Occipital lobe (tissue), 2 donors: ENCODE data around the gene DLG2. TPM values are rescaled to one million over a fixed set of nuclear protein-coding genes. Genes with fewer than 3 reads are reported as not detected.

Source experiments
- DNase-seq: peaks from one replicate; lab custom pipeline; 2025; lab: John Stamatoyannopoulos, UW
- total RNA-seq: library from RNA; depleted of rRNA; stranded (reverse); fragments of >200 nt; gene quantifications from one replicate; pipeline ENCODE4 v1.2.3, GENCODE V29; 2014

The DLG2 gene
- total RNA-seq, 1 donor from 2014 or later, result 353 TPM

- DNase-seq, result no peak
These were observed 1763.9 kb downstream of the DLG2 start for GRCh38 chr11:83863272-83863671.

- no peak for DNase-seq
These were observed 1764.5 kb downstream of the DLG2 start for GRCh38 chr11:83862691-83863090.

GRCh38 chr11:83862033-83862432 lies 1765.1 kb downstream of the DLG2 start:
- DNase-seq, result no peak

DNA sequence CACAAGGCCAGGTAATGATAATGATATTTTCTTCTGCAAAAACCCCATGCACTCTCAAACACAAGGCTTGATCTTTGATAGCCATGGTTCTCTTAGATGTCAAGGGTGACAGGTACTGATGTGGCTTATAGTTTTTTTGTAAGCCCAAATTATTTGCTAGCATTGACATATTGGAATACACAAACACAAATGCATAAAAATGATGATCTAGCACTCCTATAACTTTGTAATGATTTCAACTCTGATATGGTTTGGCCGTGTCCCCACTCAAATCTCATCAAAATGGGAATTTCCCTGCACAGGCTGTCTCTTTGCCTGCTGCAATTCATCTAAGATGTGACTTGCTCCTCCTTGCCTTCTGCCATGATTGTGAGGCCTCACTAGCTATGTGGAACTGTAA lies 1768.5 kb downstream of the DLG2 start:
- no peak for DNase-seq

DNA sequence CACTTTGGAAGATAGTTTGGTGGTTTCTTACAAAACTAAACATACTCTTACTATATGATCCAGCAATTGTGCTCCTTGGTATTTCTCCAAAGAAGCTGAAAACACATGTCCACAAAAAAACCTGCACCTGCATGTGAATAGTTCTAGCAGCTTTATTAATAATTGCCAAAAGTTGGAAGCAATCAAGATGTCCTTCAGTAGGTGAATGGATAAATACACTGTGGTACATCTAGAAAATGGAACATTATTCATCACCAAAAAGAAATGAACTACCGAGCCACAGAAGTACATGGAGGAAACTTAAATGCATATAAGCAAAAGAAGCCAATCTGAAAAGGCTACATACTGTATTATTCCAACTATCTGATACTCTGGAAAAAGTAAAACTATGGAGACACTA lies 1771.9 kb downstream of the DLG2 start:
- DNase-seq, result no peak

DNA sequence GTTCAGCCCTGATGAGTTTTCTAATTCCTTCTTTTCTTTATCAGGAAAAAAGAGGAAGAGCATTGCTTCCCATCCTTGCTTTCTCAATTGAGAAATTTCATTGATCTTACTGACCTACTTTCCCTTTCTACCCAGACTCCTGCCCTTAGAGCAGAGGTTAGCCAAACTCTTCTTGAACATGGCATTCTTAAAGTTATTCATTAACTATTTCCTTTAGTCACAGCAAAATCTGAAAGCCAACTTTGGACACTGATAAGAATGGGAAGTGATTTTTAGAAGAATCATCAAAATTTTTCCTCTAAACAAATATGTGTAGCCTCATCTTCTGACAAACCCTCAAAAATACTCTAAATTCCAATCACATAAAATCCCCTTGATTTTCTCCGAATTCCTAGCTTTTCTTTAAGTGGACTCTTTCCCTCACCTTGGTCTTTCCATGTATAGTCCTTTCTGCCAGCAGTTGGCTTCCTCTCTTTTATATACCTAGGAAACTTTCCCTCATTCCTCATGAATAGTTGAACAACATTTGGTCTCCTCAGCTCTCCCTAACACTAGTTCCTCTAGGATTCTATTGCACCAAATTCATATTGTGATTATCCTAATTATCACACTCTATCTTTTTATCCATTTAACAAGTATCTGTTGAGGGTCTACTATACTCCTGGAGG lies 1774.2 kb downstream of the DLG2 start:
- DNase-seq, result no peak

GRCh38 chr11:83852012-83852411 lies 1775.1 kb downstream of the DLG2 start:
- no peak for DNase-seq

DNA sequence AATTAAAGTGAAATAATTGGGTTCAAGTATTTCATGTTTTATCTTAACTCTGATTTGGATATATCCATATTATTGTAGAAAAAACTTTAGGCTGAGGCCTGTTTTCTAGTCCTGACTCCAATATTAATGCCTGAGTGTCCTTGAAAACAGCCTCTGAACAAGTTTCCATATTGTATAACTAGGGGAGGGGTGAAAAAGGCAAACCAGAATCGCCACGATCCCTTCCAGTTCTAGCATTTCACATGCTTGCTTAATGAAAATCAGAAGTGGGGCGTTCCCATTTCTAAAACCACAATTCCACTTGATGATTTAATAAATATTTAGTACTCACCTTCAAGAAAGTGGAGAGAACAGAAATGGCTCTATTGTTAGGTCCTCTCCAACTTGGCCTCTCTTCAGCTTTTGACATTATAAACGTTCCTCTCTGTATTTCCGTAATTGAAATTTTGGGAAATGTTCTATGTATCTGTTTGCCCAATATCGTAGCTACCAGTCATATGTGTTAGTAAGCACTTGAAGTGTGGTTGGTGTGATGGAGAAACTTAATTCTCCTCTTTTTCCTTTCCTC lies 1779.6 kb downstream of the DLG2 start:
- no peak for DNase-seq

DNA sequence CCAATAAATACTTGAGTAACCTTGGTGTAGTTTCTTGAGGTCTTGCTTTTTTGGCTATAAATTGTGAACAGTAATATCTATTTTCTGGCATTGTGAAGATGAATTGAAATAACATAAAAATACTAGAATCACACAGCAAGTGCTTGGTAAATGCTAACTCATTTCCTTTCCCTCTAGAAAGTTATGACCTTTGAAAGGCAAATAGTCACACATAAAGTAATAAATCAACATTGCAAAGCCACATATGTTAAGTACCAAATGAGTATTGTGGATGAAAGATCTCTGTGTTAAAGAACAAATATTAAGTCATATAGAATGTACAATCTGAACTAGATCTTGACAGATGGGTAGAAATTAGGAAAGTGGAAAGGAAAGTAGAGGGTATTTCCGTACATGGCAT lies 1781.3 kb downstream of the DLG2 start:
- no peak for DNase-seq

GRCh38 chr11:83840326-83840725 lies 1786.8 kb downstream of the DLG2 start:
- DNase-seq, result no peak

GRCh38 chr11:83836883-83837654 lies 1790.1 kb downstream of the DLG2 start:
- peak; percentile 36 for DNase-seq

GRCh38 chr11:83836065-83836464 lies 1791.1 kb downstream of the DLG2 start:
- DNase-seq, result no peak

- DNase-seq, result peak; percentile 15
These were observed 1791.7 kb downstream of the DLG2 start for GRCh38 chr11:83835423-83835822.

DNA sequence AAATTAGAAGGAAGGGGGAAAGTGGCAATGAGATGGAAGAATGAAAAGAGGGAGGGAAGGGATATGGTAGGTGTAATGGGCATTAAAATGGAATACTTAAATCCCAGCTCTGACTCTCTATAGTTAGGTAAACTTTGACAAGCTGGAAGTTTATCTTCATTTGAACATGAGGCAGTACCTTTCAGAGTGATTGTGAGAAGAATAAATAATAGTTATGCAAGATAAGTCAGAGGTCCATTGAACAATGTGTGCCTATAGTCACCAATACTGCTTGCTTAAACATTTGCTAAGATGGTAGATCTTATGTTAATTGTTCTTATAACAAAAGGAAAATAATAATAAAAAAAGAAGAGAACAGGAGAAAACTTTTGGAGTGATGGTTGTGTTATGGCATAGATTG lies 1795.2 kb downstream of the DLG2 start:
- DNase-seq, result no peak

DNA sequence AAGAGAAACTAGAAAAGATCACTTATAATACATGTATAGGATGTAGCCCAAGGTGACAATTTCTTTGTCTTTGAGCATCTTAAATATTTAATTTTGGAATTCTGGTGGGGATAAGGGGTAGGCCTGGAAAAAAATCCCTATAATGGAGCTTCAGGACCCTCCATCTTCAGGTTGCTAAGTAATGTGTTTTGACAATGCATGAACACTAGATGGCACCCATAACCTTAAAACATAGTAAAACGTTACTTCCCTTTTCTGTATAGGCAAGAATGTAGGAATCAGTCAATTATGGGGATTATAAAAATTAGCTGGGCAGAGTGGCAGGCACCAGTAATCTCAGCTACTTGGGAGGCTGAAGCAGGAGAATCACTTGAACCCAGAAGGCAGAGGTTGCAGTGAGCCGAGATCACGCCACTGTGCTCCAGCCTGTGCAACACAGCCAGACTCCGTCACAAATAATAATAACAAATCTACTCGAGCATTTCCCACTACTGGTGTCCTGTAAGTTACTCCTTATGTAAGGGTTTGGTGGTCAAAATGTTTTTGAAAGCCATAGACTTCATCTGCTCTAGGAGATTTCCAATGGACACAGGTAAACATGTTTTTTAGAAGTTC lies 1799.1 kb downstream of the DLG2 start:
- DNase-seq, result no peak

DNA sequence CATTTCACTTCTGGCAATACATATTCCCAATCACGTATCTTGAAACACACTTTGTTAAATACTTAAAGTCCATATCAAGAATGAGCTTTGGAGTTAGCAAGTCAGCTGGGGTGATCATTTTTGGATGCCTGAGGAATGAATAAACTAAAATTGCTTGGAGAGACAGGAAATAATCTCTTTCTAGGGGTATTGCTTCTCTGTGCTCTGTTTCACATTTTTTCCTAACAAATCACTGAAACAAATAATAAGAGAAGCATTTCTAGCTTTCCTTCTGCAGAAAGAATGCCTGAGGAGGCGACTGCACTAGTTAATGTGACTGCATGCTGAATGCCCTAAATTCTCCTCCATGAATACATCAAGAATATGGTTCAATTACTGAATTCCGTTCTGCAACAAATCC lies 1799.6 kb downstream of the DLG2 start:
- DNase-seq, result no peak

DNA sequence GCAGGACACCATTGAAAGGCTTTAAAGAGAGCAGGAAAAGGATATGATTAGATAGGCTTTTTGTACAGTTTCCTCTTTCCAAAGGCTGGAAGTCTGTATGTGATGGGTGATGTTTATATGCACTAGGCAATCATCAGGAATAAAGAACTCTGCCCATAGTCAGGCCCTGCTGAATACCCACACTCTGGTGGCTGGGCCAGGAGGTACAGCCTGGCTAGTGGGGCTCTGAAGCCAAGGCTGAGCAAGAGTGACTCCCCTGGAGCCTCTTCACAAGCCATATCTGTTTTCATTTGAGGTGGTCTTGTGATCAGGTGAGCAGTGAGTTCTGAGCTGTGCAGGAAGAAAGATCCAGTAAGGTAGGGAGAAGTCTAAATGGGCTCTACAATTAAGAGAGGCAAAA lies 1801.1 kb downstream of the DLG2 start:
- DNase-seq, result no peak

DNA sequence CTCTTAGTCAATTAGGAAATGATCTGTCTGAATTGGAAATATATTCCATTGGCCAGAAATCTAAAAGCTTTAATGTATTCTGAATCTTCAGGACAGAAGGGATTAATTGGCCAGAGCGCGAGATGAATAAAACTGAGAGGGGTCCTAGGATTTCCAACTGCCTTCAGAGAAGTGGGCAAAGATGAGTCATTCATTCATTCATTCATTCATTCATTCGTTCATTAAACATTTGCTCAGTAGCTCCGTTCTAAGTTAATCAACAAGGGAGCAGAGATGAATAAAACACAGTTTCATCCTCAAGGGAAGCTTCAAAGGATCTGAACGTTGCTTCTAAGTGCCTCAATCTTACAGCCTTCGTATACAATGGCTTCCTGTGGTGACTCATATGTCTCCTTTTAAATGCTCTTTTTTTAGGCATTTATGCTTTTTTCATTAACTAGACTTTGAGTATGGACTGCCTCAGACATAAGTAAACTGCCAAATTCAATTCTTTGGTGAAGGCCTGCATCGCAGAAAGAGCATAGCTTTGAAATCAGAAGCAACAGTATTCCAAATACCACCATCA lies 1803.6 kb downstream of the DLG2 start:
- no peak for DNase-seq

- DNase-seq, result no peak
These were observed 1807.1 kb downstream of the DLG2 start for GRCh38 chr11:83819931-83820549.

GRCh38 chr11:83818349-83818748 lies 1808.8 kb downstream of the DLG2 start:
- DNase-seq, result no peak

- no peak for DNase-seq
These were observed 1810.5 kb downstream of the DLG2 start for GRCh38 chr11:83816572-83817187.
